HG03521 (cell line): ENCODE results near the gene EFCAB8.
"Not testable (repeated sequence)": the region's sequence is repeated elsewhere in the genome, so short reads cannot be mapped to it uniquely, and the experiment has no call there.

Source experiments
- ATAC-seq: cut with Tn5 transposase; IDR thresholded peaks from one replicate; pipeline ENCODE4 v1.9.1; 2021; ENCODE audit warnings: mild to moderate bottlenecking, moderate library complexity; ENCODE audit not compliant: unreplicated experiment

The EFCAB8 gene

GRCh38 chr20:32946629-32947028 lies 87.9 kb downstream of the EFCAB8 start:
- no peak for ATAC-seq

- ATAC-seq, result not testable (repeated sequence)
Measured at GRCh38 chr20:32950539-32950938, 91.8 kb downstream of the EFCAB8 start.

- ATAC-seq, result no peak
Measured at GRCh38 chr20:32957459-32957858, 98.7 kb downstream of the EFCAB8 start.

GRCh38 chr20:32958574-32958973 lies 99.9 kb downstream of the EFCAB8 start:
- no peak for ATAC-seq

GRCh38 chr20:32959351-32960221 lies 100.9 kb downstream of the EFCAB8 start:
- ATAC-seq, result no peak

- no peak for ATAC-seq
Measured at GRCh38 chr20:32960222-32960518, 101.4 kb downstream of the EFCAB8 start.

- no peak for ATAC-seq
Measured at GRCh38 chr20:32960849-32961731, 102.4 kb downstream of the EFCAB8 start.

GRCh38 chr20:32962053-32962452 lies 103.3 kb downstream of the EFCAB8 start:
- ATAC-seq, result no peak

- ATAC-seq, result not testable (repeated sequence)
Measured at GRCh38 chr20:32962646-32963045, 103.9 kb downstream of the EFCAB8 start.

- no peak for ATAC-seq
Measured at GRCh38 chr20:32963176-32963575, 104.5 kb downstream of the EFCAB8 start.

- no peak for ATAC-seq
Measured at GRCh38 chr20:32964575-32964974, 105.9 kb downstream of the EFCAB8 start.

- no peak for ATAC-seq
Measured at GRCh38 chr20:32965115-32965514, 106.4 kb downstream of the EFCAB8 start.

- ATAC-seq, result no peak
Measured at GRCh38 chr20:32965581-32966373, 107.1 kb downstream of the EFCAB8 start.

- ATAC-seq, result no peak
Measured at GRCh38 chr20:32966382-32966781, 107.7 kb downstream of the EFCAB8 start.

- no peak for ATAC-seq
Measured at GRCh38 chr20:32966881-32967781, 108.4 kb downstream of the EFCAB8 start.

- no peak for ATAC-seq
Measured at GRCh38 chr20:32967961-32968457, 109.3 kb downstream of the EFCAB8 start.

- ATAC-seq, result no peak
Measured at GRCh38 chr20:32968478-32969241, 109.9 kb downstream of the EFCAB8 start.

- ATAC-seq, result no peak
Measured at GRCh38 chr20:32969356-32970114, 110.8 kb downstream of the EFCAB8 start.
